Gastroesophageal sphincter (tissue), 4 donors: ENCODE measurements around the gene NTN3. TPM values are rescaled to one million over a fixed set of nuclear protein-coding genes. Genes with fewer than 3 reads are reported as not detected.

Source experiments
- ATAC-seq: fragments of 150-250 bp; one replicate; pipeline ENCODE4 v1.9.1; 2016; ENCODE audit warnings: mild to moderate bottlenecking, moderate library complexity
- H3K27ac ChIP-seq, 4 donors: fragments of 200-600 bp; sonication (generic) in 3 of 4; 1 replicate in 3 of 4; 2 replicates in 1 of 4; pipeline ENCODE4 v1.5.1; 2016 to 2019
- H3K27me3 ChIP-seq: fragments of 200-600 bp; sonication (generic); one replicate; pipeline ENCODE4 v1.5.1; 2019
- H3K36me3 ChIP-seq, 2 donors: fragments of 200-600 bp; sonication (generic); one replicate each; pipeline ENCODE4 v1.5.1; 2019; ENCODE audit warnings: control low read depth in 1 of 2
- H3K4me1 ChIP-seq, 3 donors: fragments of 200-600 bp; sonication (generic); 1 replicate in 2 of 3; 2 replicates in 1 of 3; pipeline ENCODE4 v1.5.1; 2016 to 2019; ENCODE audit warnings: control low read depth in 2 of 3
- H3K4me3 ChIP-seq, 2 donors: fragments of 200-600 bp; sonication (generic); one replicate each; pipeline ENCODE4 v1.5.1; 2019; ENCODE audit warnings: mild to moderate bottlenecking in 1 of 2, moderate library complexity in 1 of 2
- H3K9me3 ChIP-seq, 3 donors: fragments of 200-600 bp; sonication (generic); one replicate each; pipeline ENCODE4 v1.5.1; 2017 to 2019; ENCODE audit warnings: control low read depth in 2 of 3
- EP300 ChIP-seq: sonication (generic); formaldehyde crosslinking; IDR thresholded peaks from one replicate; pipeline ENCODE4 v1.6.1; 2017; ENCODE audit warnings: antibody characterized with exemption, mild to moderate bottlenecking
- POLR2A ChIP-seq, 2 donors: fragments of 450-650 bp; IDR thresholded peaks; one replicate each; pipeline ENCODE4 v1.6.1; 2017; ENCODE audit warnings: antibody characterized with exemption in 2 of 2, mild to moderate bottlenecking in 2 of 2, moderate library complexity in 1 of 2
- POLR2AphosphoS5 ChIP-seq: sonication (generic); formaldehyde crosslinking; IDR thresholded peaks from one replicate; pipeline ENCODE4 v1.6.1; 2017; ENCODE audit warnings: antibody characterized with exemption
- WGBS, 2 donors: methylation state at CpG; one replicate each; pipeline ENCODE4 v1.1.5; 2018; ENCODE audit warnings: low coverage in 1 of 2; 5-methylcytosine and 5-hydroxymethylcytosine counted together
- total RNA-seq, 4 donors: library from RNA; depleted of rRNA; stranded (reverse); fragments of >200 nt; gene quantifications; one replicate each; pipeline ENCODE4 v1.1.0, GENCODE V29; 2016
- TF ChIP-seq, protein P1 (sequence below), 4 experiments: fragments of 200-600 bp in 2 of 4; fragments of 450-650 bp in 2 of 4; sonication (generic) in 1 of 4; IDR thresholded peaks; one replicate each; pipeline ENCODE4 v1.5.1; 2017 to 2019; ENCODE audit warnings: antibody characterized with exemption in 4 of 4, mild to moderate bottlenecking in 2 of 4, moderate library complexity in 2 of 4

The NTN3 gene
- total RNA-seq, 4 donors from 2014 or later: not detected

DNA sequence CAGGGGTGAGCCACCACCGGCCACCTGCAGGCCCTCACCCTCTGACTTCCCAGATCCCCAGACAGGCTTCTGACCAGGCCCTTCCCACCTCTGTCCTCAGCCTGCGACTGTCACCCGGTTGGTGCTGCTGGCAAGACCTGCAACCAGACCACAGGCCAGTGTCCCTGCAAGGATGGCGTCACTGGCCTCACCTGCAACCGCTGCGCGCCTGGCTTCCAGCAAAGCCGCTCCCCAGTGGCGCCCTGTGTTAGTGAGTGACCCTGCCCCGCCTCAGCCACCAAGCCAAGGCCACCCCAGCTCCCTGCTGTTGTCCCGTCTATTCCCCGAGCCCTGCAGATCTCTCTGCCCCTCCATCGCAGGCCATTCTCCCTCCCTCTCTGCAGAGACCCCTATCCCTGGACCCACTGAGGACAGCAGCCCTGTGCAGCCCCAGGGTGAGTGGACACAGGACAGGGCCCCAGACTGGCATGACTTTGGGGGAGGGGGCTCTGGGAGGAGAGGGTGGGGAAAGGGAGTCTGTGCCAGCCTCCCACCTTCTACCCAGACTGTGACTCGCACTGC lies 1.9 kb downstream of the NTN3 start:
- peaks cover 58% of the 10 kb centered on the region for H3K27me3 ChIP-seq
- H3K9me3 ChIP-seq: no peaks in the 10 kb centered on the region
- no peak for ATAC-seq
- H3K36me3 ChIP-seq: no peaks in the 10 kb centered on the region
- WGBS, 2 donors: 85 to 100% methylated on average over 4 to 5 of the region's 14 CpGs
- no peak overlapping the region for H3K27ac ChIP-seq
- H3K4me1 ChIP-seq: peaks cover 0 to 76% (median 50%) of the 10 kb centered on the region in 3 donors
- no peak overlapping the region for H3K4me3 ChIP-seq
- TF ChIP-seq EP300 (no peak), POLR2AphosphoS5 (no peak), POLR2A (IDR thresholded peaks at IDR 0.05) (no peak)
- TF ChIP-seq, protein P1, sequence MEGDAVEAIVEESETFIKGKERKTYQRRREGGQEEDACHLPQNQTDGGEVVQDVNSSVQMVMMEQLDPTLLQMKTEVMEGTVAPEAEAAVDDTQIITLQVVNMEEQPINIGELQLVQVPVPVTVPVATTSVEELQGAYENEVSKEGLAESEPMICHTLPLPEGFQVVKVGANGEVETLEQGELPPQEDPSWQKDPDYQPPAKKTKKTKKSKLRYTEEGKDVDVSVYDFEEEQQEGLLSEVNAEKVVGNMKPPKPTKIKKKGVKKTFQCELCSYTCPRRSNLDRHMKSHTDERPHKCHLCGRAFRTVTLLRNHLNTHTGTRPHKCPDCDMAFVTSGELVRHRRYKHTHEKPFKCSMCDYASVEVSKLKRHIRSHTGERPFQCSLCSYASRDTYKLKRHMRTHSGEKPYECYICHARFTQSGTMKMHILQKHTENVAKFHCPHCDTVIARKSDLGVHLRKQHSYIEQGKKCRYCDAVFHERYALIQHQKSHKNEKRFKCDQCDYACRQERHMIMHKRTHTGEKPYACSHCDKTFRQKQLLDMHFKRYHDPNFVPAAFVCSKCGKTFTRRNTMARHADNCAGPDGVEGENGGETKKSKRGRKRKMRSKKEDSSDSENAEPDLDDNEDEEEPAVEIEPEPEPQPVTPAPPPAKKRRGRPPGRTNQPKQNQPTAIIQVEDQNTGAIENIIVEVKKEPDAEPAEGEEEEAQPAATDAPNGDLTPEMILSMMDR (IDR thresholded peaks at IDR 0.05): no peak

DNA sequence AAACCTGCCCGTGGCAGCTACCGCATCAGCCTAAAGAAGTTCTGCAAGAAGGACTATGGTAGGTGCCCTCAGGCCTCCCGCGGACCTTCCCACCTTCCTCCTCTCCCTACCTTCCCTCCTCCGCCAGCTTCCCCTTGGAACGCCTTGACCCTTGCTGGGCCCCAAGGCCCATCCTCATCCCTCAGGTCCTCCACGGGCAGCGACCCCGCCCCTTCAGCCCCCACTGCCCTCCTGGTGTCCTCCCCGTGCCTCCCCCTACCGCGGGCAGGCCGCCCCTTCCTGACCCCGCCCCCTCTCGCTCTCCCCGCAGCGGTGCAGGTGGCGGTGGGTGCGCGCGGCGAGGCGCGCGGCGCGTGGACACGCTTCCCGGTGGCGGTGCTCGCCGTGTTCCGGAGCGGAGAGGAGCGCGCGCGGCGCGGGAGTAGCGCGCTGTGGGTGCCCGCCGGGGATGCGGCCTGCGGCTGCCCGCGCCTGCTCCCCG lies 2.4 kb downstream of the NTN3 start:
- Histone ChIP-seq H3K36me3 (no peaks in the 10 kb centered on the region), H3K27me3 (peaks cover 52% of the 10 kb centered on the region), H3K27ac (peak overlapping the region in 1 of 4 donors; percentile 90), H3K4me3 (peak overlapping the region in 1 of 2 donors; percentile 77), H3K4me1 (peaks cover 0 to 71% (median 45%) of the 10 kb centered on the region in 3 donors), H3K9me3 (no peaks in the 10 kb centered on the region)
- WGBS, 2 donors: 42% methylated on average over 5 of the region's 49 CpGs; no CpG with 5 or more reads in 1 of the 2 donors
- TF ChIP-seq POLR2AphosphoS5 (no peak), POLR2A (IDR thresholded peaks at IDR 0.05) (no peak), EP300 (no peak)
- TF ChIP-seq, protein P1 (IDR thresholded peaks at IDR 0.05): no peak
- no peak for ATAC-seq

DNA sequence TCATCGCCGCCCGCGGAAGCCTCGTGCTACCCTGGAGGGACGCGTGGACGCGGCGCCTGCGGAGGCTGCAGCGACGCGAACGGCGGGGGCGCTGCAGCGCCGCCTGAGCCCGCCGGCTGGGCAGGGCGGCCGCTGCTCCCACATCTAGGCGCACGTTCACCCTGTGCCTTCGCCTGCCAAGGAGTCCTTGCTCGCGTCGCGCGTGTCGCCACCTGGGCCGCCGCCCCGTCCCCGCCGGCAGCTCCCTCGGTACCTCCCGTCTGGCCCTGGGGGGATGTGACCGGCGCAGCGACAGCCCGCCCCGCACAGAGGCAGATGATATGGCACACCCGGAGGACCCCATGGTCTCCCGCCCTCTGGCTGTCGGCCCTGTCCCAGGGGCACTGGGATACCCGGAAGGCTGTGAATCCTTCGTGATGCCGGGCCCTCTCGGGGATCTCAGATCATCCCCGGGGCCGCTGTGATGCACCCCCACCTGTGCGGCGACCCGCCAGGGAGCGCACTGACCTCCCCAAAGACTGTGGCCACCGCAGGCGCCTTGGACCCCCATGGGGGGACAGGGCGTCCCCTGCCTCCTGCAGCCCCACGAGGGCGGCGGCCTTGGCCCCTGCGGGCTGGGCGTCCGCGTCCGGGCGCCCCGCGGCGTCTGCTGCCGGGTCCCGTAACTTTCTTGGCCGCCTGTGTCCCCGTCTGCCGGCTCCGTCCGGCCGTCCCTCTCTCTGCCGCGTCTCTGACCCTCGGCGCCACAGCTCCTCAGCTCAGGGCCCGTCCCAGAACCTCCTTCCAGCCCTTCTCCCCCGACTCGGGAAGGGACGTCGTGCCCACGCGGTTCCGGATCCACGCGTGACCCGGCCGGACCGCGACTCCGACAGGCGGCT lies 3.1 kb downstream of the NTN3 start:
- peak overlapping the region; percentile 66 to 77 for H3K4me3 ChIP-seq
- H3K4me1 ChIP-seq: peaks cover 0 to 63% (median 38%) of the 10 kb centered on the region in 3 donors
- H3K27me3 ChIP-seq: peaks cover 45% of the 10 kb centered on the region
- peak overlapping the region; percentile 48 to 90 (median 83) for H3K27ac ChIP-seq
- ATAC-seq: peak; percentile 60
- no peaks in the 10 kb centered on the region for H3K36me3 ChIP-seq
- no peaks in the 10 kb centered on the region for H3K9me3 ChIP-seq
- WGBS, 2 donors: no CpG with 5 or more reads among the region's 100 CpGs
- TF ChIP-seq POLR2AphosphoS5: no peak
- TF ChIP-seq, protein P1 (IDR thresholded peaks at IDR 0.05): peak in 3 of 4 experiments; percentile 28 to 62 (median 35)

DNA sequence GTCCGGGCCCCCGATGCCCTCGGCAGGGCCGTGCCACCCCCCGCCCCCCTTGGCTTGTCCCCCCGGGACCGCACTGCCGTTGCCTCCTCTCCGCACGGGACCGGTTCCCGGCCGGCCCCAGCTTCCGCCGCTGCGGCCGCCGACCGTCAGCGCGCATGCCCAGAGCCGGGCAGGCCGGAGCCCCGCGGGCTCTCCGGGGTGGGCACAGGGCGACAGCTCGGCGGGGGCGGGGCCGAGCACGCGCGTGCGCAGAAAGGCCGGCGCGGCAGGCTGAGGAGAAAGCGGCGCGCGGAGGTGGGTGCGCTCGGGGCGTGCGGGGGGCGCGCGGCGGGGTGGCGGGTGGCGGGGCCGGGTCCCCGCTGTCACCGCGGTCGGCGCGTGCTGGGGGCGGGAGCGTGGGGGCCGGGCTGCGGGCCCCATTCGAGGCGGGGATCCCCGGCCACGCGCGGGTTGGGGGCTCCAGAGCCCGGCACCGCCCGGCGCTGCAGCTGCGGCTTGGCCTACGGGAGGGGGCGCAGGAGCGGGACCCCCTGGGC lies 3.8 kb downstream of the NTN3 start, which contains the start of gene TBC1D24:
Gene TBC1D24, plus strand, starts transcription at position 251 of the 536 bp plus-strand sequence. CDS start 21,022 bp downstream, outside the sequence.
- Histone ChIP-seq H3K4me3 (peak within 1 kb of the TSS; percentile 66 to 77), H3K36me3 (no peaks in the 10 kb centered on the region), H3K27me3 (peaks cover 38% of the 10 kb centered on the region), H3K4me1 (peaks cover 0 to 58% (median 34%) of the 10 kb centered on the region in 3 donors), H3K9me3 (no peaks in the 10 kb centered on the region), H3K27ac (peak within 1 kb of the TSS; percentile 48 to 90 (median 83))
- ATAC-seq: peak; percentile 92
- TF ChIP-seq POLR2AphosphoS5: peak; percentile 70
- TF ChIP-seq POLR2A (IDR thresholded peaks at IDR 0.05): peak; percentile 67 to 73
- no peak for TF ChIP-seq EP300
- TF ChIP-seq, protein P1 (IDR thresholded peaks at IDR 0.05): no peak
- WGBS, 2 donors: no CpG with 5 or more reads among the region's 77 CpGs
